B cell (primary cell): ENCODE results near the gene PDLIM7. TPM values are rescaled to one million over a fixed set of nuclear protein-coding genes. Genes with fewer than 3 reads are reported as not detected.

ENCODE experiments used
- ATAC-seq: fragments of 200-7000 bp; cut with Tn5 transposase; one replicate; pipeline ENCODE4 v1.10.0; 2021; ENCODE audit warnings: low read depth, mild to moderate bottlenecking, moderate number of reproducible peaks, moderate library complexity
- CTCF ChIA-PET: fragments of 350-600 bp; sonication (Branson Sonifier 250); formaldehyde crosslinking; loops from one replicate; lab custom pipeline; 2021; ENCODE audit warnings: antibody characterized with exemption, inconsistent platforms; lab: Charles Lee
- POLR2A ChIA-PET: fragments of 350-600 bp; sonication (Branson Sonifier 250); formaldehyde crosslinking; loops from one replicate; lab custom pipeline; 2021; ENCODE audit warnings: antibody characterized with exemption; lab: Charles Lee
- DNase-seq: peaks from one replicate; pipeline ENCODE4 v3.0.0; 2013
- H2AFZ ChIP-seq: 2 replicates; pipeline ENCODE4 v1.6.1; 2012; ENCODE audit warnings: mild to moderate bottlenecking, low read depth, low read length; ENCODE audit not compliant: insufficient read depth, poor library complexity, severe bottlenecking
- H3K27ac ChIP-seq, 2 donors: 1 replicate in 1 of 2; 2 replicates in 1 of 2; pipeline ENCODE4 v1.5.1; 2012 to 2013; ENCODE audit warnings: low read length in 2 of 2, mild to moderate bottlenecking in 2 of 2, moderate library complexity in 1 of 2
- H3K27me3 ChIP-seq, 4 experiments: fragments of 200-600 bp in 1 of 4; sonication (generic) in 1 of 4; replicated peaks in 1 of 4; 1 replicate in 2 of 4; 2 replicates in 2 of 4; pipeline versions ENCODE4 v1.6.1 to v1.7.0; 2013 to 2016; ENCODE audit warnings: low read length in 3 of 4, mild to moderate bottlenecking in 2 of 4, mixed read lengths in 1 of 4, moderate library complexity in 1 of 4; ENCODE audit not compliant: insufficient read depth in 4 of 4, control insufficient read depth in 3 of 4; ENCODE audit errors: control extremely low read depth in 1 of 4
- H3K36me3 ChIP-seq, 2 experiments: replicated peaks in 1 of 2; 1 replicate in 1 of 2; 2 replicates in 1 of 2; pipeline versions ENCODE4 v1.6.1 to v1.7.1; 2013; ENCODE audit warnings: low read length in 1 of 2; ENCODE audit not compliant: insufficient read depth in 2 of 2, control insufficient read depth in 1 of 2; ENCODE audit errors: control extremely low read depth in 1 of 2, extremely low read depth in 1 of 2
- H3K4me1 ChIP-seq, 2 donors: fragments of 200-600 bp in 1 of 2; sonication (generic) in 1 of 2; 1 replicate in 1 of 2; 2 replicates in 1 of 2; pipeline versions ENCODE4 v1.5.1 to v1.6.1; 2013 to 2017; ENCODE audit warnings: low read length in 2 of 2; ENCODE audit not compliant: control insufficient read depth in 2 of 2, insufficient read depth in 2 of 2
- H3K4me2 ChIP-seq: replicated peaks from 2 replicates; pipeline ENCODE3; 2012; ENCODE audit warnings: mild to moderate bottlenecking, low read depth, low read length; ENCODE audit not compliant: poor library complexity, severe bottlenecking
- H3K4me3 ChIP-seq, 5 experiments: fragments of 200-600 bp in 1 of 5; sonication (generic) in 1 of 5; 1 replicate in 3 of 5; 2 replicates in 2 of 5; pipeline versions ENCODE4 v1.5.1 to v1.7.0; 2011 to 2016; ENCODE audit warnings: low read length in 4 of 5, mild to moderate bottlenecking in 4 of 5, low read depth in 2 of 5, control low read depth in 1 of 5, moderate library complexity in 1 of 5; ENCODE audit not compliant: insufficient read depth in 1 of 5; ENCODE audit errors: control extremely low read depth in 1 of 5, extremely low read depth in 1 of 5
- H3K79me2 ChIP-seq: fragments of 200-600 bp; sonication (generic); one replicate; pipeline ENCODE4 v1.6.0; 2016; ENCODE audit warnings: low read length; ENCODE audit not compliant: control insufficient read depth, insufficient read depth
- H3K9ac ChIP-seq: fragments of 200-600 bp; sonication (generic); 2 replicates; pipeline ENCODE4 v1.6.1; 2017; ENCODE audit warnings: mild to moderate bottlenecking, low read length, moderate library complexity
- H3K9me3 ChIP-seq, 3 donors: one replicate each; pipeline versions ENCODE4 v1.6.1 to v1.7.1; 2013; ENCODE audit warnings: low read length in 2 of 3; ENCODE audit not compliant: control insufficient read depth in 2 of 3, insufficient read depth in 1 of 3; ENCODE audit errors: control extremely low read depth in 1 of 3
- H4K20me1 ChIP-seq: 2 replicates; pipeline ENCODE4 v1.6.0; 2012; ENCODE audit warnings: mild to moderate bottlenecking, low read length; ENCODE audit not compliant: insufficient read depth, control insufficient read depth, poor library complexity, severe bottlenecking
- H3K27ac Mint-ChIP-seq: one replicate; pipeline ENCODE4 v1.8.0; 2021; ENCODE audit warnings: mixed read lengths
- H3K27me3 Mint-ChIP-seq: one replicate; pipeline ENCODE4 v1.8.0; 2021; ENCODE audit warnings: mixed read lengths
- H3K4me1 Mint-ChIP-seq: one replicate; pipeline ENCODE4 v1.8.0; 2021; ENCODE audit warnings: mixed read lengths
- H3K4me3 Mint-ChIP-seq: one replicate; pipeline ENCODE4 v1.8.0; 2021; ENCODE audit warnings: mixed read lengths
- H3K9me3 Mint-ChIP-seq: one replicate; pipeline ENCODE4 v1.8.0; 2022; ENCODE audit warnings: mixed read lengths; ENCODE audit not compliant: insufficient read depth
- EZH2 ChIP-seq: IDR thresholded peaks from 2 replicates; pipeline ENCODE4 v1.6.1; 2012; ENCODE audit warnings: borderline replicate concordance, low read depth, mild to moderate bottlenecking, moderate library complexity, low read length; ENCODE audit not compliant: insufficient read depth, poor library complexity, severe bottlenecking
- WGBS: methylation state at CpG from one replicate; pipeline ENCODE4 v1.1.5; 2013; ENCODE audit warnings: missing lambda C conversion rate; ENCODE audit not compliant: insufficient coverage; 5-methylcytosine and 5-hydroxymethylcytosine counted together
- intact Hi-C: fragments of 100-400 bp; cut with micrococcal nuclease; formaldehyde crosslinking; loops from one replicate; pipeline ENCODE4 v1.10.0; 2022
- polyA plus RNA-seq: library from polyadenylated mRNA; depleted of rRNA; stranded (reverse); fragments of >200 nt; gene quantifications from 2 replicates; pipeline ENCODE4 v1.2.3, GENCODE V29; 2012
- total RNA-seq, 2 donors: library from RNA; stranded (reverse); fragments of 120-200 nt in 1 of 2; gene quantifications; 1 replicate in 1 of 2; 2 replicates in 1 of 2; pipeline versions ENCODE4 v1.2.3 to v1.2.4, GENCODE V29; 2013 to 2022
- TF ChIP-seq, protein P1 (sequence below): fragments of 200-600 bp; IDR thresholded peaks from one replicate; pipeline ENCODE4 v1.8.0; 2022; ENCODE audit warnings: antibody characterized with exemption, mild to moderate bottlenecking

Gene PDLIM7
- total and polyA plus RNA-seq, 2 donors (not counting 1 experiment from before 2014, with no cell fraction given), result 23.9 to 25.8 TPM

DNA sequence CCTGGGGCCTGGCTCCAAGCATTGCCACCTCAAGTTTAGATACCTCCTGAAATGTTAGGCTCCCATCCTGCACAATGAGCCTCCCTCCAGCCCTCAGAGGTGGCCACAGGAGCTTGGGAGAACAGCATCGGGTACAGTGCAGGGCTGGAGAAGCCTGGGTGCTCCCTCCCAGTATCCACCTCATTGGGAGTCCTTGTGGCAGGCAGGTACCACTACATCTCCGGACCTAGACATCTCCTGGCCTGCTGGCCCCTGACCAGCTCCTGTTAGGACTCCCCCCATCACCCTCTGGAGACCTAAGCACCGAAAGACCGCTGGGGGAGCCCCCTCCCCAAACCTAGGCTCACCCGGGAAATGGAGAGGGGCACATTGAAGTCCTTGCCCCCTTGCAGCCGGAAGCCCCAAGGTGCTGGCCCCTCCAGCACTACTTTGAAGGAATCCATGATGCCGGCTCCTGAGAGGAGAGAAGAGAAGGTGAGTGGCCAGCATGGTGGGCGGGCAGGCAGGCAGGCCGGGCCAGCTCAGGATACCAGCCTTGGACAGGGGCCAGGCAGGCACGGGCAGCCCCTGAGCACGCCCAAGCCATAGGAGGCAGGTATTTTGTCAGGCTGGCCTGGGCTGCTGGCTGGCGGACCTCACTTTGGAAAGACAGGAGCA, 1.2 kb downstream of the PDLIM7 start:
- POLR2A ChIA-PET, result interaction anchor here (0.6 to 1.1 kb wide), 3 partner anchors 40 to 118 kb away, joined by 3 to 6 read pairs (median 3); no protein-coding TSS in a partner anchor
- H3K27me3 Mint-ChIP-seq, result peaks cover 3% of the 10 kb centered on the region
- Histone ChIP-seq H3K79me2 (peaks cover 6% of the 10 kb centered on the region), H2AFZ (no peak overlapping the region), H3K4me2 (peak overlapping the region; percentile 81), H3K36me3 (no peaks in the 10 kb centered on the region), H3K9me3 (peaks cover 0 to 10% (median 0%) of the 10 kb centered on the region in 3 donors), H4K20me1 (peaks cover 17% of the 10 kb centered on the region), H3K9ac (peak overlapping the region; percentile 74), H3K4me1 (peaks cover 46 to 59% of the 10 kb centered on the region in 2 donors), H3K27ac (no peak overlapping the region), H3K27me3 (peaks cover 0 to 10% (median 4%) of the 10 kb centered on the region in 4 experiments), H3K4me3 (peak overlapping the region in 3 of 5 experiments; percentile 59 to 66 (median 65))
- WGBS, result 83% methylated on average over 12 of the region's 12 CpGs
- peak overlapping the region; percentile 41 for H3K27ac Mint-ChIP-seq
- H3K4me1 Mint-ChIP-seq, result peaks cover 64% of the 10 kb centered on the region
- DNase-seq (peak; percentile 37), ATAC-seq (no peak)
- peak overlapping the region; percentile 67 for H3K4me3 Mint-ChIP-seq
- no peak for TF ChIP-seq EZH2
- TF ChIP-seq, protein P1, sequence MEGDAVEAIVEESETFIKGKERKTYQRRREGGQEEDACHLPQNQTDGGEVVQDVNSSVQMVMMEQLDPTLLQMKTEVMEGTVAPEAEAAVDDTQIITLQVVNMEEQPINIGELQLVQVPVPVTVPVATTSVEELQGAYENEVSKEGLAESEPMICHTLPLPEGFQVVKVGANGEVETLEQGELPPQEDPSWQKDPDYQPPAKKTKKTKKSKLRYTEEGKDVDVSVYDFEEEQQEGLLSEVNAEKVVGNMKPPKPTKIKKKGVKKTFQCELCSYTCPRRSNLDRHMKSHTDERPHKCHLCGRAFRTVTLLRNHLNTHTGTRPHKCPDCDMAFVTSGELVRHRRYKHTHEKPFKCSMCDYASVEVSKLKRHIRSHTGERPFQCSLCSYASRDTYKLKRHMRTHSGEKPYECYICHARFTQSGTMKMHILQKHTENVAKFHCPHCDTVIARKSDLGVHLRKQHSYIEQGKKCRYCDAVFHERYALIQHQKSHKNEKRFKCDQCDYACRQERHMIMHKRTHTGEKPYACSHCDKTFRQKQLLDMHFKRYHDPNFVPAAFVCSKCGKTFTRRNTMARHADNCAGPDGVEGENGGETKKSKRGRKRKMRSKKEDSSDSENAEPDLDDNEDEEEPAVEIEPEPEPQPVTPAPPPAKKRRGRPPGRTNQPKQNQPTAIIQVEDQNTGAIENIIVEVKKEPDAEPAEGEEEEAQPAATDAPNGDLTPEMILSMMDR, result peak; percentile 15
- CTCF ChIA-PET, result interaction anchor here (0.9 to 2.5 kb wide), 3 partner anchors 12 to 93 kb away, joined by 3 to 11 read pairs (median 3); no protein-coding TSS in a partner anchor
- no peaks in the 10 kb centered on the region for H3K9me3 Mint-ChIP-seq
- intact Hi-C loops, result no loop called here
